NCI-H2196 (cell line): Measurements from ENCODE around the gene ADAP1.
"Not testable (repeated sequence)": the region's sequence is repeated elsewhere in the genome, so short reads cannot be mapped to it uniquely, and the experiment has no call there.

ENCODE experiments used
- DNase-seq: peaks from one replicate; lab custom pipeline; 2025; ENCODE audit not compliant: unreplicated experiment; lab: John Stamatoyannopoulos, UW

ADAP1 gene

GRCh38 chr7:960269-960871 lies 5.9 kb upstream of the ADAP1 start:
- no peak for DNase-seq

- not testable (repeated sequence) for DNase-seq
These were observed 5.3 kb upstream of the ADAP1 start for GRCh38 chr7:959740-960139.

- no peak for DNase-seq
These were observed 4.8 kb upstream of the ADAP1 start for GRCh38 chr7:959271-959670.

GRCh38 chr7:958221-959200 lies 4.0 kb upstream of the ADAP1 start:
- no peak for DNase-seq

- DNase-seq: no peak
These were observed 3.1 kb upstream of the ADAP1 start for GRCh38 chr7:957418-958220.

- DNase-seq: no peak
These were observed 1.6 kb upstream of the ADAP1 start for GRCh38 chr7:956031-956430.

GRCh38 chr7:953547-954327 lies 743 bp downstream of the ADAP1 start:
- no peak for DNase-seq

- DNase-seq: no peak
These were observed 1.7 kb downstream of the ADAP1 start for GRCh38 chr7:952548-953441.

- DNase-seq: no peak
These were observed 2.5 kb downstream of the ADAP1 start for GRCh38 chr7:951881-952547.

- DNase-seq: no peak
These were observed 5.2 kb downstream of the ADAP1 start for GRCh38 chr7:949021-949934.

- no peak for DNase-seq
These were observed 6.9 kb downstream of the ADAP1 start for GRCh38 chr7:947391-948210.

- DNase-seq: no peak
These were observed 8.1 kb downstream of the ADAP1 start for GRCh38 chr7:946256-946996.

- no peak for DNase-seq
These were observed 8.8 kb downstream of the ADAP1 start for GRCh38 chr7:945556-946255.

- no peak for DNase-seq
These were observed 9.3 kb downstream of the ADAP1 start for GRCh38 chr7:945147-945555.

GRCh38 chr7:944744-945143 lies 9.7 kb downstream of the ADAP1 start:
- DNase-seq: no peak

- DNase-seq: not testable (repeated sequence)
These were observed 10.7 kb downstream of the ADAP1 start for GRCh38 chr7:943793-944192.
